Astrocyte (in vitro differentiated cells and primary cell): ENCODE results near the gene NYNRIN. TPM values are rescaled to one million over a fixed set of nuclear protein-coding genes. Genes with fewer than 3 reads are reported as not detected.

Experiments
- DNase-seq: peaks from one replicate; pipeline ENCODE4 v3.0.0-alpha.2; 2010; ENCODE audit warnings: low read depth
- FAIRE-seq: peaks from 2 replicates; lab custom pipeline; 2011; peaks lifted over from hg19 to GRCh38; lab: Jason Lieb, UNC
- H2AFZ ChIP-seq: 2 replicates; pipeline ENCODE4 v1.6.0; 2012; ENCODE audit warnings: low read depth, low read length, inconsistent platforms
- H3K27ac ChIP-seq: 2 replicates; pipeline ENCODE4 v1.5.1; 2011; ENCODE audit warnings: low read depth, low read length, inconsistent platforms
- H3K27me3 ChIP-seq: 2 replicates; pipeline ENCODE4 v1.6.0; 2011; ENCODE audit warnings: low read length, inconsistent platforms; ENCODE audit not compliant: insufficient read depth
- H3K36me3 ChIP-seq: 2 replicates; pipeline ENCODE4 v1.5.1; 2011; ENCODE audit warnings: low read length, inconsistent platforms; ENCODE audit not compliant: insufficient read depth
- H3K4me1 ChIP-seq: 2 replicates; pipeline ENCODE4 v1.5.1; 2011; ENCODE audit warnings: low read length, inconsistent platforms; ENCODE audit not compliant: insufficient read depth
- H3K4me2 ChIP-seq: 2 replicates; pipeline ENCODE4 v1.6.0; 2012; ENCODE audit warnings: low read length, inconsistent platforms
- H3K4me3 ChIP-seq: 2 replicates; pipeline ENCODE4 v1.5.1; 2011; ENCODE audit warnings: low read depth, mild to moderate bottlenecking, low read length, inconsistent platforms; ENCODE audit not compliant: insufficient read depth
- H3K79me2 ChIP-seq: 2 replicates; pipeline ENCODE4 v1.6.0; 2012; ENCODE audit warnings: mild to moderate bottlenecking, low read length, inconsistent platforms; ENCODE audit not compliant: insufficient read depth
- H3K9ac ChIP-seq: 2 replicates; pipeline ENCODE4 v1.6.0; 2012; ENCODE audit warnings: mild to moderate bottlenecking, low read length, inconsistent platforms
- H3K9me3 ChIP-seq: 2 replicates; pipeline ENCODE4 v1.5.1; 2012; ENCODE audit warnings: low read depth, mild to moderate bottlenecking, low read length, inconsistent platforms; ENCODE audit not compliant: insufficient read depth
- H4K20me1 ChIP-seq: 2 replicates; pipeline ENCODE4 v1.6.0; 2012; ENCODE audit warnings: low read length, inconsistent platforms; ENCODE audit not compliant: insufficient read depth
- H3K27ac Mint-ChIP-seq: one replicate; pipeline ENCODE4 v1.8.0; 2021; ENCODE audit warnings: mild to moderate bottlenecking, mixed read lengths; ENCODE audit not compliant: unreplicated experiment
- H3K27me3 Mint-ChIP-seq: one replicate; pipeline ENCODE4 v1.8.0; 2021; ENCODE audit warnings: low read depth, mixed read lengths; ENCODE audit not compliant: unreplicated experiment
- H3K36me3 Mint-ChIP-seq: one replicate; pipeline ENCODE4 v1.8.0; 2021; ENCODE audit warnings: low read depth, mixed read lengths; ENCODE audit not compliant: unreplicated experiment
- H3K4me1 Mint-ChIP-seq: one replicate; pipeline ENCODE4 v1.8.0; 2021; ENCODE audit warnings: low read depth, mixed read lengths; ENCODE audit not compliant: unreplicated experiment
- H3K4me3 Mint-ChIP-seq: one replicate; pipeline ENCODE4 v1.8.0; 2021; ENCODE audit warnings: mild to moderate bottlenecking, moderate library complexity, mixed read lengths; ENCODE audit not compliant: unreplicated experiment
- H3K9me3 Mint-ChIP-seq: one replicate; pipeline ENCODE4 v1.8.0; 2021; ENCODE audit warnings: mild to moderate bottlenecking, mixed read lengths; ENCODE audit not compliant: unreplicated experiment
- EZH2 ChIP-seq: IDR thresholded peaks from 2 replicates; pipeline ENCODE4 v1.6.1; 2012; ENCODE audit warnings: mild to moderate bottlenecking, low read length, inconsistent platforms; ENCODE audit not compliant: insufficient read depth
- total RNA-seq: library from RNA; stranded (reverse); gene quantifications from 2 replicates; pipeline ENCODE4 v1.2.1, GENCODE V29; 2021
- TF ChIP-seq, protein P1 (sequence below): IDR thresholded peaks from 2 replicates; pipeline ENCODE4 v1.5.1; 2011; ENCODE audit warnings: low read depth, mild to moderate bottlenecking, inconsistent platforms, low read length, moderate library complexity; ENCODE audit not compliant: insufficient read depth

Gene NYNRIN
- total RNA-seq, 1 donor from 2014 or later: 25.4 TPM

DNA sequence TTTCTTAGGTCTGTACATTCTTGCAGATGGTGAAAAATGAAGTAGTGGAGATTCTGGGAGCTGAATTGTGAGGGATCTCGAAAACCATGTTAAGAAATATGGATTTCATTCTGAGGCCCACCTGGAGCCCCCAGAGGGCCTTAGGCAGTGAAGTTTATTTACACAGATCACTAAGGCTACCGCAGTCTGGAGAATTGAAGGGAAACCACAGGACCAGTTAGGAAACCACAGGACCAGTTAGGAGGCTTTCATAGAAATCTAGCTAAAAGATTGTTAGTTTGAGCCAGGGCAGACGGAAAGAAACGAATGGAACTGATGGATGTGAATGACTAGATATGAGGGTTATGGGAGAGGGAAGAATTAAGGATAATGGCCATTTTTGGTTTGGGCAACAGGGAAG, 23.5 kb downstream of the NYNRIN start:
- FAIRE-seq: no peak
- H3K27ac ChIP-seq: no peak overlapping the region
- H3K9ac ChIP-seq: no peak overlapping the region
- H3K4me3 ChIP-seq: no peak overlapping the region
- H4K20me1 ChIP-seq: no peaks in the 10 kb centered on the region
- no peaks in the 10 kb centered on the region for H3K36me3 ChIP-seq
- peaks cover 29% of the 10 kb centered on the region for H3K27me3 ChIP-seq
- H3K4me1 ChIP-seq: peaks cover 4% of the 10 kb centered on the region
- no peak overlapping the region for H3K4me3 Mint-ChIP-seq
- DNase-seq: no peak
- H3K27me3 Mint-ChIP-seq: peaks cover 15% of the 10 kb centered on the region
- peaks cover 15% of the 10 kb centered on the region for H3K4me1 Mint-ChIP-seq
- H3K36me3 Mint-ChIP-seq: no peaks in the 10 kb centered on the region
- no peak overlapping the region for H3K4me2 ChIP-seq
- no peaks in the 10 kb centered on the region for H3K9me3 ChIP-seq
- H3K79me2 ChIP-seq: no peaks in the 10 kb centered on the region
- TF ChIP-seq EZH2: no peak
- TF ChIP-seq, protein P1, sequence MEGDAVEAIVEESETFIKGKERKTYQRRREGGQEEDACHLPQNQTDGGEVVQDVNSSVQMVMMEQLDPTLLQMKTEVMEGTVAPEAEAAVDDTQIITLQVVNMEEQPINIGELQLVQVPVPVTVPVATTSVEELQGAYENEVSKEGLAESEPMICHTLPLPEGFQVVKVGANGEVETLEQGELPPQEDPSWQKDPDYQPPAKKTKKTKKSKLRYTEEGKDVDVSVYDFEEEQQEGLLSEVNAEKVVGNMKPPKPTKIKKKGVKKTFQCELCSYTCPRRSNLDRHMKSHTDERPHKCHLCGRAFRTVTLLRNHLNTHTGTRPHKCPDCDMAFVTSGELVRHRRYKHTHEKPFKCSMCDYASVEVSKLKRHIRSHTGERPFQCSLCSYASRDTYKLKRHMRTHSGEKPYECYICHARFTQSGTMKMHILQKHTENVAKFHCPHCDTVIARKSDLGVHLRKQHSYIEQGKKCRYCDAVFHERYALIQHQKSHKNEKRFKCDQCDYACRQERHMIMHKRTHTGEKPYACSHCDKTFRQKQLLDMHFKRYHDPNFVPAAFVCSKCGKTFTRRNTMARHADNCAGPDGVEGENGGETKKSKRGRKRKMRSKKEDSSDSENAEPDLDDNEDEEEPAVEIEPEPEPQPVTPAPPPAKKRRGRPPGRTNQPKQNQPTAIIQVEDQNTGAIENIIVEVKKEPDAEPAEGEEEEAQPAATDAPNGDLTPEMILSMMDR: no peak
- no peaks in the 10 kb centered on the region for H3K9me3 Mint-ChIP-seq
- no peak overlapping the region for H3K27ac Mint-ChIP-seq
- H2AFZ ChIP-seq: no peak overlapping the region

DNA sequence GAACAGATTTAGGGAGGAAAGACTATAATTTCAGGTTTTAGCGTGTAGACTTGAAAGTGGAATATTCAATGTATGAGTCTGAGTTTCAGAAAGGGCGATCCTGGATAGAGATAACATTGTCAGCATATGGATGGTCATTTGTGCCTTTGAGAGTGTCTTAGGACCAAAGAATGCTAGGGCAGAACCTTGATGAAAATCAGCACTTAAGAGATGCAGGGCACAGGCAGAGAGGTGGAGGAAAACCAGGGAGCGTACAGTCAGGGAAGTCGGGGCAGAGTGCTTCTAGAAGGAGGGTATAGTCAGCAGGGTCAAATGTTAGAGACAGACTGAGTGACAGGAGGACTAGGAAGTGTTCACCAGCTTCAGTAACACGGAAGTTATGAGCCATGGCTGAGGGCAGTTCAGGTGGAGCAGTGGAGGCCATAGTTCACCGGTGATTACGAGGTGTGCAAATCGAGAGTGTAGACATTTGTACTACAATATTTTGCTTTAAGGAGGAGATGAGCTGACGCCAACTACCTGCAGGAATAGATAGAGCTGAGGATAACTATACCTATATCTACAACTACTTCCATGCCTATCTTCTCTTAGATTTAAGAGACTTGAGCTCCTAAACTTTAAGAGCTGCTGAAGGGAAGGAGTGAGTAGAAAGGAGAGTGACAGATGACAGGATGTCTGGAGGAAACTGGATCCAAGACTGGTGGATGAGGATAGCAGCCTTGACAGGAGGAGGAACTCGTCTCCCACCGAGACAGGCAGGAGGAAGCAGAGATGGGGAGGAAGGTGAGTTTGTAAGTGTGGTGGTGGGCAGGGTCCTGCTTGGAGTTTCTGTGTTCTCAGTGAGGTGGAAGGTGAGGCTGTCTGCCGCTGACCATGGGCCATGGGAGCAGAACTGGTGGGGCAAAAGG, 24.1 kb downstream of the NYNRIN start:
- Histone ChIP-seq H3K27me3 (peaks cover 29% of the 10 kb centered on the region), H3K9ac (no peak overlapping the region), H3K79me2 (no peaks in the 10 kb centered on the region), H4K20me1 (no peaks in the 10 kb centered on the region), H3K4me2 (no peak overlapping the region), H2AFZ (no peak overlapping the region), H3K9me3 (no peaks in the 10 kb centered on the region), H3K4me1 (peaks cover 4% of the 10 kb centered on the region), H3K4me3 (no peak overlapping the region), H3K27ac (no peak overlapping the region), H3K36me3 (no peaks in the 10 kb centered on the region)
- Mint-ChIP-seq H3K4me3 (no peak overlapping the region), H3K27me3 (peaks cover 17% of the 10 kb centered on the region), H3K9me3 (no peaks in the 10 kb centered on the region), H3K27ac (no peak overlapping the region), H3K36me3 (no peaks in the 10 kb centered on the region), H3K4me1 (peaks cover 15% of the 10 kb centered on the region)
- no peak for DNase-seq
- TF ChIP-seq, protein P1: no peak
- TF ChIP-seq EZH2: no peak
- no peak for FAIRE-seq

DNA sequence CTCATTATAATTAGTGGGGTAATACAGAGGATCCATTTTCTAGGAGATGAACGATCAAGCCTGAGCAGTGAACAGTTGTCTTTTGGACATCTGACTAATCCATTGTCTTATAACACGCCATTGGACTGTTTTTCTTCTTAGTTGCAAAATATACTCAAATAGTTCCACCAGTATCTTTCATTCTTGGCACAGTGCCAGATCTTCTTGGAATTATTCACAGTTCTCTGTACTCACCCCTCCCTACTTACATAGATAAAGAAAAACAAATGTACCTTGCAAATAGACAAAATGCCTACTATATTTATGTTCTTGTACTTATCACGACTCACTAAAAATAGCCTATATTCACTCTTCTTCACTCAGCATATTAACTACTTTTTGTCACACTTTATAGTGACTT, 26.9 kb downstream of the NYNRIN start:
- Mint-ChIP-seq H3K4me3 (peak overlapping the region; percentile 6), H3K9me3 (no peaks in the 10 kb centered on the region), H3K4me1 (peaks cover 15% of the 10 kb centered on the region), H3K36me3 (no peaks in the 10 kb centered on the region), H3K27ac (peak overlapping the region; percentile 98), H3K27me3 (peaks cover 2% of the 10 kb centered on the region)
- Histone ChIP-seq H3K27ac (peak overlapping the region; percentile 2), H3K9ac (no peak overlapping the region), H3K27me3 (peaks cover 18% of the 10 kb centered on the region), H2AFZ (no peak overlapping the region), H3K79me2 (peaks cover 6% of the 10 kb centered on the region), H3K9me3 (no peaks in the 10 kb centered on the region), H3K4me1 (peaks cover 12% of the 10 kb centered on the region), H3K4me2 (peak overlapping the region; percentile 15), H4K20me1 (peaks cover 1% of the 10 kb centered on the region), H3K4me3 (no peak overlapping the region), H3K36me3 (no peaks in the 10 kb centered on the region)
- TF ChIP-seq, protein P1: no peak
- peak; percentile 66 for DNase-seq
- peak; percentile 43 for FAIRE-seq
